Fibroblast of mammary gland (primary cell): ENCODE results near the gene PLIN4.

Experiments used
- DNase-seq: peaks from one replicate; pipeline ENCODE4 v3.0.0-alpha.2; 2010; ENCODE audit warnings: low read depth
- H3K4me3 ChIP-seq: 2 replicates; pipeline ENCODE4 v1.5.1; 2011; ENCODE audit warnings: low read depth, mild to moderate bottlenecking, low read length, moderate library complexity; ENCODE audit not compliant: control insufficient read depth
- TF ChIP-seq, protein P1 (sequence below): conservative IDR thresholded peaks from 2 replicates; pipeline ENCODE4 v1.5.1; 2011; ENCODE audit warnings: low read depth, low read length, inconsistent platforms; ENCODE audit not compliant: control insufficient read depth, insufficient read depth

The PLIN4 gene

DNA sequence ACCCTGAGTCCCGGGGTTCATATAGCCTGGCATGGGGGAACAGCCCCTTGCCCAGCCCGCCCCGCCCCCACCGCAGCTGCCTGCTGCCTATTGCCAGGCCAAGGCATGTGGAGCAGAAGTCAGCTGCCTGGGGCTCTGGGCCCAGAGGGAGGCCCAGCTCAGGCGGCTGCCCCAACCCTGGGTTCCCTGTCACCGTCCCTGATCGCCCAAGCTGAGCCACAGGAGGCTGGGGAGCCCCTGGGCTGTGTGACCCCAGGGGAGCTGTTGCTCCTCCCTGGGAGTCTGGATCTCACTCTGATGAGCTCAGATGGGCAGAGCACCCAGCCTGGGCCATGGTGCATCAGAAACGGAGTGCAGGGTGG lies 1.4 kb downstream of the PLIN4 start:
- DNase-seq = no peak
- no peak overlapping the region for H3K4me3 ChIP-seq
- TF ChIP-seq, protein P1, sequence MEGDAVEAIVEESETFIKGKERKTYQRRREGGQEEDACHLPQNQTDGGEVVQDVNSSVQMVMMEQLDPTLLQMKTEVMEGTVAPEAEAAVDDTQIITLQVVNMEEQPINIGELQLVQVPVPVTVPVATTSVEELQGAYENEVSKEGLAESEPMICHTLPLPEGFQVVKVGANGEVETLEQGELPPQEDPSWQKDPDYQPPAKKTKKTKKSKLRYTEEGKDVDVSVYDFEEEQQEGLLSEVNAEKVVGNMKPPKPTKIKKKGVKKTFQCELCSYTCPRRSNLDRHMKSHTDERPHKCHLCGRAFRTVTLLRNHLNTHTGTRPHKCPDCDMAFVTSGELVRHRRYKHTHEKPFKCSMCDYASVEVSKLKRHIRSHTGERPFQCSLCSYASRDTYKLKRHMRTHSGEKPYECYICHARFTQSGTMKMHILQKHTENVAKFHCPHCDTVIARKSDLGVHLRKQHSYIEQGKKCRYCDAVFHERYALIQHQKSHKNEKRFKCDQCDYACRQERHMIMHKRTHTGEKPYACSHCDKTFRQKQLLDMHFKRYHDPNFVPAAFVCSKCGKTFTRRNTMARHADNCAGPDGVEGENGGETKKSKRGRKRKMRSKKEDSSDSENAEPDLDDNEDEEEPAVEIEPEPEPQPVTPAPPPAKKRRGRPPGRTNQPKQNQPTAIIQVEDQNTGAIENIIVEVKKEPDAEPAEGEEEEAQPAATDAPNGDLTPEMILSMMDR = no peak

DNA sequence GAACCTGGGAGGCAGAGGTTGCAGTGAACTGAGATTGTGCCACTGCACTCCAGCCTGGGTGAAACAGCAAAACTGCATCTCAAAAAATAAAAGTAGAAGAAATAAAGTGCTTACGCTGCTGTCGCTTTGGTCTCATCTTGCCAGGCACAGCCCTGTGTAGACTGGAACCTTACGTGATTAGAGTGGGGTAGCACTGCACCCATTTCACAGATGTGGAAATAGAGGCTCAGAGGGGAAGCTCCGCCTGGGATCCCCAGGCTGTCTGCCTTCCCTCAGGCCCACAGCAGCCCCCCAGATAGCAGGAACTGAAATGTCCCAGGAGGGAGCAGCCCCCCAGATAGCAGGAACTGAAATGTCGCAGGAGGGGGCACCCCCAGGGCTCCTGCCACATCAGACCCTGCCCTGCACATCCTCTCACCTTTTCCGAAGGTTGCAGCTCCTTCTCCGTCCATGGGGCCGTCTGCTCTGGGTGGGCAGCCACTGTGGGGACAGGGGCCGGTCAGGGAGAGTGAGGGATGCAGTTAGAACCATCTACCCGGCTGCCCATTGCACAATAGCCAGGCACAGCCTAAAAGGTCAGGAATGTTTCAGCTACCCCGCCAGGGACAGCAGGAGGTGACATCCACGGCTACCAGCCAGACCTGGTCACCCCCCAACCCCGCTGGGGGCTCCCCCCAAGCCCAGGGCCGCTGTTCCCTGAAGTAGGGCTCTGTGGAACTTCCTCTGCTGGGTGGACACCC lies 1.9 kb downstream of the PLIN4 start:
- TF ChIP-seq, protein P1 = no peak
- no peak overlapping the region for H3K4me3 ChIP-seq
- no peak for DNase-seq

DNA sequence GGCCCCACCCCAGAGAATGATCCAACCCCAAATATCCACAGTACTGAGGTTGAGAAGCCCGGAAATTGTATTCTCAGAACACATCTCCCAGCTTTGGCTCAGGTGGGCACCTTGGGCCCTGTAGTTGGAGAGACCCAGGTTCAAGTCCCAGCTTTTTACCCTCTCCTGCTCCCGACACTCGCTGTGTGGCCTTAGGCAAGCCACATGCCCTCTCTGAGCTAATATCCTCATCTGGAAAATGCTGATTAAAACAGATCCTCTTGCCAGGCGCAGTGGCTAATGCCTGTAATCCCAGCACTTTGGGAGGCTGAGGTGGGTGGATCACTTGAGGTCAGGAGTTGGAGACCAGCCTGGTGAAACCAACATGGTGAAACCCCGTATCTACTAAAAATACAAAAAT lies 2.6 kb downstream of the PLIN4 start:
- no peak overlapping the region for H3K4me3 ChIP-seq
- TF ChIP-seq, protein P1 = no peak
- no peak for DNase-seq

DNA sequence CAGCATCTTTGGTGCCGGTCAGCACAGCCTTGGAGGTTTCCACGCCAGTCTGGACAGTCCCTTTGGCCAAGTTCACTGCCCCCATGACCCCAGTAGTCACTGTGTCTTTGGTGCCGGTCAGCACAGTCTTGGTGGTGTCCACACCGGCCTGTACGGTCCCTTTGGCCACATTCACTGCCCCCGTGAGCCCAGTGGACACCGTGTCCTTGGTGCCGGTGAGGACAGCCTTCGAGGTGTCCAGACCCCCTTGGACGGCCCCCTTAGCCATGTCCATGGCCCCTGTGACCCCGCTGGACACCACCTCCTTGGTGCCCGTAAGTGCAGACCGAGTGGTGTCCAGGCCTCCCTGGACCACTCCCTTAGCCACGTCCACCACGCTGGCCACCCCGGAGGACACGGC lies 5.0 kb downstream of the PLIN4 start:
- TF ChIP-seq, protein P1 = no peak
- H3K4me3 ChIP-seq = no peak overlapping the region
- DNase-seq = no peak

DNA sequence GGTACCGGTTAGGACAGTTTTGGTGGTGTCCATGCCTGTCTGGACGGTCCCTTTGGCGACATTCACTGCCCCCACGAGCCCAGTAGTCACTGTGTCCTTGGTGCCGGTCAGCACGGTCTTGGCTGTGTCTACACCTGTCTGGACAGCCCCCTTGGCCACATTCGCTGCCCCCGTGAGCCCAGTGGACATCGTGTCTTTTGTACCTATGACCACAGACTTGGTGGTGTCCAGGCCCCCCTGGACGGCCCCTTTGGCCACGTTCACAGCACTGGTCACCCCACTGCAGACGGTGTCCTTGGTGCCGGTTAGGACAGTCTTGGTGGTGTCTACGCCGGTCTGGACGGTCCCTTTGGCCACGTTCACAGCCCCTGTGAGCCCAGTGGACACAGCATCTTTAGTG lies 6.2 kb downstream of the PLIN4 start:
- TF ChIP-seq, protein P1 = no peak
- no peak for DNase-seq
- H3K4me3 ChIP-seq = no peak overlapping the region

DNA sequence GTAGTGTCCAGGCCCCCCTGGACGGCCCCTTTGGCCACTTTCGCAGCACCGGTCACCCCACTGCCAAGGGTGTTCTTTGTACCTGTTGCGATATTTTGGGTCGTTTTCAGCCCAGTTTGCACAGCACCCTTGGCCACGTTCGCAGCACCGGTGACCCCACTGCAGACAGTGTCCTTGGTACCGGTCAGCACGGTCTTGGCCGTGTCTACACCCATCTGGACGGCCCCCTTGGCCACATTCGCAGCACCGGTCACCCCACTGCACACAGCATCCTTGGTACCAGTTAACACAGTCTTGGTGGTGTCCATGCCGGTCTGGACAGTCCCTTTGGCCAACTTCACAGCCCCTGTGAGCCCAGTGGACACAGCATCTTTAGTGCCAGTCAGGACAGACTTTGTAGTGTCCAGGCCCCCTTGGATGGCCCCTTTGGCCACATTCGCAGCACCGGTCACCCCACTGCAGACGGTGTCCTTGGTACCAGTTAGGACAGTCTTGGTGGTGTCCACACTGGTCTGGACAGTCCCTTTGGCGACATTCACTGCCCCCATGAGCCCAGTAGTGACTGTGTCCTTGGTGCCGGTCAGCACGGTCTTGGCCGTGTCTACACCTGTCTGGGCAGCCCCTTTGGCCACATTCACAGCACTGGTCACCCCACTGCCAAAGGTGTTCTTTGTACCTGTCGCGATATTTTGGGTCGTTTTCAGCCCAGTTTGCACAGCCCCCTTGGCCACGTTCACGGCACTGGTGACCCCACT lies 6.8 kb downstream of the PLIN4 start:
- no peak overlapping the region for H3K4me3 ChIP-seq
- no peak for DNase-seq
- TF ChIP-seq, protein P1 = no peak
